Measurements from ENCODE around the gene HIBCH.
"Not testable (repeated sequence)": the region's sequence is repeated elsewhere in the genome, so short reads cannot be mapped to it uniquely, and the experiment has no call there.

The HIBCH gene

GRCh38 chr2:190272457-190272842 lies 47.2 kb downstream of the HIBCH start:
- no peak overlapping the region for H2BK120ac ChIP-seq (ENCODE audit: low read depth, low read length)
- H3K79me1 ChIP-seq (replicated peaks; ENCODE audit: low read length, poor library complexity, severe bottlenecking) = peaks cover 8% of the 10 kb centered on the region
- H3K4me2 ChIP-seq (ENCODE audit: low read length, poor library complexity, severe bottlenecking) = no peak overlapping the region
- H3K9ac ChIP-seq (ENCODE audit: low read length) = no peak overlapping the region
- no peak overlapping the region for H4K91ac ChIP-seq (ENCODE audit: low read length)
- no peak overlapping the region for H3K27ac ChIP-seq (ENCODE audit: low read length, poor library complexity, severe bottlenecking)
- no peak overlapping the region for H3K4me3 ChIP-seq (ENCODE audit: insufficient read depth in 1 of 2, low read depth in 1 of 2, low read length in 2 of 2)
- H3K4me1 ChIP-seq (ENCODE audit: control insufficient read depth, insufficient read depth, low read depth, low read length) = no peaks in the 10 kb centered on the region
- no peak overlapping the region for H3K23ac ChIP-seq (ENCODE audit: low read length in 2 of 2)
- H3K18ac ChIP-seq (ENCODE audit: low read depth in 1 of 2, low read length in 2 of 2) = peak overlapping the region in 1 of 2 experiments; percentile 15
- DNase-seq = no peak
- no peaks in the 10 kb centered on the region for H3K27me3 ChIP-seq (ENCODE audit: control insufficient read depth in 1 of 2, insufficient read depth in 1 of 2, low read length in 2 of 2)
- 100% methylated on average over 1 of the region's 2 CpGs for WGBS
- H3K36me3 ChIP-seq (ENCODE audit: control insufficient read depth in 1 of 2, insufficient read depth in 2 of 2, low read depth in 1 of 2, low read length in 2 of 2) = peaks cover 3 to 7% of the 10 kb centered on the region in 2 experiments
- H3K4ac ChIP-seq (ENCODE audit: low read depth in 1 of 2, low read length in 2 of 2) = no peak overlapping the region
- H4K8ac ChIP-seq (ENCODE audit: low read length) = no peak overlapping the region
- H3K14ac ChIP-seq (ENCODE audit: low read length in 2 of 2) = no peak overlapping the region
- H3K9me3 ChIP-seq (ENCODE audit: control insufficient read depth, low read length) = no peaks in the 10 kb centered on the region
- no peak overlapping the region for H2BK15ac ChIP-seq (ENCODE audit: low read depth, poor library complexity, severe bottlenecking)
- H2BK12ac ChIP-seq (ENCODE audit: low read length in 2 of 2) = no peak overlapping the region
- H2AFZ ChIP-seq (ENCODE audit: low read depth, low read length) = no peak overlapping the region
- H2AK5ac ChIP-seq (ENCODE audit: low read length, severe bottlenecking) = no peak overlapping the region
- H2BK5ac ChIP-seq (ENCODE audit: low read depth, low read length, poor library complexity, severe bottlenecking) = no peak overlapping the region

DNA sequence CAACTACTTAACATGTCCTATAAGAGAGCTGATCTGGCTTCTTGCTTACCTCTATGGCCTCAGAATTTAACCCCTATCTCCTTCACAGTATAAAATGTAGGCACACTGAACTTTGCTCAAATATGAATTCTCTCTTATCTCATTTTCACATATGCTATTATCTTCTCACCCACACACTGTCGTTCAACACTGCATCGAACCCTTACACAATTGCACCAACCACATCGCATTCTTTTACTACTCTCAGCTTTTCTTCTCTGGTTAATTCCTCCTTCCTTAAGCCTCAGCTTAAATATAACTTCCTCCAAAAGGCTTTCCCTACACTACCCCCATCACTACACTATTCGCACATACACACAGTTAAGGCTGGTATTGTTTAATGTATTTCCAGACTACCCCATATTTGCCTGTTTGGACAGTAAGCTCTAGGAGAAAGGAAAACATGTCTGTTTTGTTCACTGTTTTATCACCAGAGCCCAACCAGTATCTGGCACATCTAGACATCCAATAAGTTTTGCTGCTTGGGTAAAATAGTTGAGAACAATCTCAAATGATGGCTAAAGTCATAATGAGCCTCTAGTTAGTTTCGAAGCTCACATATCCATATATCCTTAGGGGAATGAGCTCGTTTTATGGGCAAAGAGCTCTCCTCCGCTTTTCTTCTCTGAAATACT lies 47.7 kb downstream of the HIBCH start:
- WGBS = 82% methylated on average over 7 of the region's 7 CpGs
- Histone ChIP-seq H3K23ac (ENCODE audit: low read length in 2 of 2) (no peak overlapping the region), H3K27ac (ENCODE audit: low read length, poor library complexity, severe bottlenecking) (no peak overlapping the region), H3K4me2 (ENCODE audit: low read length, poor library complexity, severe bottlenecking) (no peak overlapping the region), H3K79me1 (replicated peaks; ENCODE audit: low read length, poor library complexity, severe bottlenecking) (peaks cover 8% of the 10 kb centered on the region), H3K14ac (ENCODE audit: low read length in 2 of 2) (no peak overlapping the region), H3K27me3 (ENCODE audit: control insufficient read depth in 1 of 2, insufficient read depth in 1 of 2, low read length in 2 of 2) (no peaks in the 10 kb centered on the region), H3K9ac (ENCODE audit: low read length) (no peak overlapping the region), H2BK12ac (ENCODE audit: low read length in 2 of 2) (no peak overlapping the region), H2BK15ac (ENCODE audit: low read depth, poor library complexity, severe bottlenecking) (no peak overlapping the region), H2AFZ (ENCODE audit: low read depth, low read length) (no peak overlapping the region), H2AK5ac (ENCODE audit: low read length, severe bottlenecking) (no peak overlapping the region), H4K8ac (ENCODE audit: low read length) (no peak overlapping the region), H3K4me3 (ENCODE audit: insufficient read depth in 1 of 2, low read depth in 1 of 2, low read length in 2 of 2) (no peak overlapping the region), H2BK120ac (ENCODE audit: low read depth, low read length) (no peak overlapping the region), H3K4ac (ENCODE audit: low read depth in 1 of 2, low read length in 2 of 2) (no peak overlapping the region), H3K4me1 (ENCODE audit: control insufficient read depth, insufficient read depth, low read depth, low read length) (no peaks in the 10 kb centered on the region), H3K18ac (ENCODE audit: low read depth in 1 of 2, low read length in 2 of 2) (peak overlapping the region in 1 of 2 experiments; percentile 15), H3K9me3 (ENCODE audit: control insufficient read depth, low read length) (no peaks in the 10 kb centered on the region), H2BK5ac (ENCODE audit: low read depth, low read length, poor library complexity, severe bottlenecking) (no peak overlapping the region), H4K91ac (ENCODE audit: low read length) (no peak overlapping the region), H3K36me3 (ENCODE audit: control insufficient read depth in 1 of 2, insufficient read depth in 2 of 2, low read depth in 1 of 2, low read length in 2 of 2) (peaks cover 3 to 7% of the 10 kb centered on the region in 2 experiments)
- DNase-seq = no peak

- no peak overlapping the region for H3K14ac ChIP-seq (ENCODE audit: low read length in 2 of 2)
- no peak overlapping the region for H2AFZ ChIP-seq (ENCODE audit: low read depth, low read length)
- no peak overlapping the region for H3K4me2 ChIP-seq (ENCODE audit: low read length, poor library complexity, severe bottlenecking)
- WGBS = 60% methylated on average over 1 of the region's 3 CpGs
- no peak overlapping the region for H2BK12ac ChIP-seq (ENCODE audit: low read length in 2 of 2)
- H4K91ac ChIP-seq (ENCODE audit: low read length) = no peak overlapping the region
- H3K4ac ChIP-seq (ENCODE audit: low read depth in 1 of 2, low read length in 2 of 2) = no peak overlapping the region
- H3K4me1 ChIP-seq (ENCODE audit: control insufficient read depth, insufficient read depth, low read depth, low read length) = no peaks in the 10 kb centered on the region
- H4K8ac ChIP-seq (ENCODE audit: low read length) = no peak overlapping the region
- H2AK5ac ChIP-seq (ENCODE audit: low read length, severe bottlenecking) = no peak overlapping the region
- no peak overlapping the region for H3K18ac ChIP-seq (ENCODE audit: low read depth in 1 of 2, low read length in 2 of 2)
- no peak overlapping the region for H3K4me3 ChIP-seq (ENCODE audit: insufficient read depth in 1 of 2, low read depth in 1 of 2, low read length in 2 of 2)
- H3K23ac ChIP-seq (ENCODE audit: low read length in 2 of 2) = no peak overlapping the region
- peaks cover 3 to 12% of the 10 kb centered on the region in 2 experiments for H3K36me3 ChIP-seq (ENCODE audit: control insufficient read depth in 1 of 2, insufficient read depth in 2 of 2, low read depth in 1 of 2, low read length in 2 of 2)
- peaks cover 3% of the 10 kb centered on the region for H3K9me3 ChIP-seq (ENCODE audit: control insufficient read depth, low read length)
- no peak overlapping the region for H3K27ac ChIP-seq (ENCODE audit: low read length, poor library complexity, severe bottlenecking)
- no peak overlapping the region for H3K9ac ChIP-seq (ENCODE audit: low read length)
- peak; percentile 79 for DNase-seq
- H2BK5ac ChIP-seq (ENCODE audit: low read depth, low read length, poor library complexity, severe bottlenecking) = no peak overlapping the region
- H3K79me1 ChIP-seq (replicated peaks; ENCODE audit: low read length, poor library complexity, severe bottlenecking) = peaks cover 6% of the 10 kb centered on the region
- H2BK15ac ChIP-seq (ENCODE audit: low read depth, poor library complexity, severe bottlenecking) = no peak overlapping the region
- no peak overlapping the region for H2BK120ac ChIP-seq (ENCODE audit: low read depth, low read length)
- H3K27me3 ChIP-seq (ENCODE audit: control insufficient read depth in 1 of 2, insufficient read depth in 1 of 2, low read length in 2 of 2) = no peaks in the 10 kb centered on the region
These were observed 49.3 kb downstream of the HIBCH start for GRCh38 chr2:190270298-190270697.

DNA sequence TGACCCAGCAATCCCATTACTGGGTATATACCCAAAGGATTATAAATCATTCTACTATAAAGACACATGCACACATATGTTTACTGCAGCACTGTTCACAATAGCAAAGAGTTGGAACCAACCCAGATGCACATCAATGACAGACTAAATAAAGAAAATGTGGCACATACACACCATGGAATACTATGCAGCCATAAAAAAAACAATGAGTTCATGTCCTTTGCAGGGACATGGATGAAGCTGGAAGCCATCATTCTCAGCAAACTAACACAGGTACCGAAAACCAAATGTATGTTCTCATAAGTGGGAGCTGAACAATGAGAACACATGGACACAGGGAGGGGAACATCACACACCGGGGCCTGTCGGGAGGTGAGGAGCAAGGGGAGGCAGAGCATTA lies 49.9 kb downstream of the HIBCH start:
- not testable (repeated sequence) for H3K4me1 ChIP-seq (ENCODE audit: control insufficient read depth, insufficient read depth, low read depth, low read length); DNase-seq; H3K27me3 ChIP-seq (ENCODE audit: control insufficient read depth in 1 of 2, insufficient read depth in 1 of 2, low read length in 2 of 2); H2AK5ac ChIP-seq (ENCODE audit: low read length, severe bottlenecking); H2BK120ac ChIP-seq (ENCODE audit: low read depth, low read length); H2BK5ac ChIP-seq (ENCODE audit: low read depth, low read length, poor library complexity, severe bottlenecking); H3K9me3 ChIP-seq (ENCODE audit: control insufficient read depth, low read length); H3K4me2 ChIP-seq (ENCODE audit: low read length, poor library complexity, severe bottlenecking); H2BK15ac ChIP-seq (ENCODE audit: low read depth, poor library complexity, severe bottlenecking); H3K14ac ChIP-seq (ENCODE audit: low read length in 2 of 2); H4K8ac ChIP-seq (ENCODE audit: low read length); H3K4me3 ChIP-seq (ENCODE audit: insufficient read depth in 1 of 2, low read depth in 1 of 2, low read length in 2 of 2); H3K4ac ChIP-seq (ENCODE audit: low read depth in 1 of 2, low read length in 2 of 2); H3K79me1 ChIP-seq (replicated peaks; ENCODE audit: low read length, poor library complexity, severe bottlenecking); H3K23ac ChIP-seq (ENCODE audit: low read length in 2 of 2); H3K9ac ChIP-seq (ENCODE audit: low read length); H4K91ac ChIP-seq (ENCODE audit: low read length); H3K27ac ChIP-seq (ENCODE audit: low read length, poor library complexity, severe bottlenecking); H2AFZ ChIP-seq (ENCODE audit: low read depth, low read length); H2BK12ac ChIP-seq (ENCODE audit: low read length in 2 of 2); H3K18ac ChIP-seq (ENCODE audit: low read depth in 1 of 2, low read length in 2 of 2)
- 96% methylated on average over 3 of the region's 3 CpGs for WGBS
- peaks cover 3 to 13% of the 10 kb centered on the region in 2 experiments for H3K36me3 ChIP-seq (ENCODE audit: control insufficient read depth in 1 of 2, insufficient read depth in 2 of 2, low read depth in 1 of 2, low read length in 2 of 2)

Data from mesenchymal stem cell (in vitro differentiated cells and primary cell).